ENCODE results near the gene HS6ST2.

HS6ST2 gene

GRCh38 chrX:132685276-132685675, 273.2 kb downstream of the HS6ST2 start:
- TF ChIP-seq ZNF701 (tag by site-specific recombination; IDR thresholded peaks at IDR 0.05) (no peak), ZNF121 (tag by site-specific recombination; IDR thresholded peaks at IDR 0.05) (no peak), ZNF280C (tag by site-specific recombination; IDR thresholded peaks at IDR 0.05) (no peak), ZNF341 (tag by site-specific recombination; IDR thresholded peaks at IDR 0.05; ENCODE audit: low read depth) (no peak), ZFP3 (tag by site-specific recombination; IDR thresholded peaks at IDR 0.05; ENCODE audit: low read depth) (no peak), TCF7L2 (IDR thresholded peaks at IDR 0.05; ENCODE audit: borderline replicate concordance, low read depth, low read length) (no peak), ZNF747 (tag by site-specific recombination; IDR thresholded peaks at IDR 0.05) (no peak), ZNF600 (tag by site-specific recombination; IDR thresholded peaks at IDR 0.05) (no peak), ZNF518A (tag by site-specific recombination; conservative IDR thresholded peaks at IDR 0.05; ENCODE audit: low read depth) (no peak), ZNF174 (tag by site-specific recombination; IDR thresholded peaks at IDR 0.05) (no peak), TSHZ1 (tag by site-specific recombination; IDR thresholded peaks at IDR 0.05; ENCODE audit: borderline replicate concordance) (no peak), ZNF660 (tag by site-specific recombination; IDR thresholded peaks at IDR 0.05) (no peak), HOXA7 (CRISPR knock-in tag; IDR thresholded peaks at IDR 0.05; ENCODE audit: borderline replicate concordance) (no peak), KLF1 (tag by site-specific recombination; IDR thresholded peaks at IDR 0.05) (no peak), SP7 (tag by site-specific recombination; IDR thresholded peaks at IDR 0.05) (no peak), ZNF621 (tag by site-specific recombination; IDR thresholded peaks at IDR 0.05) (no peak)
- TF ChIP-seq, protein P1, sequence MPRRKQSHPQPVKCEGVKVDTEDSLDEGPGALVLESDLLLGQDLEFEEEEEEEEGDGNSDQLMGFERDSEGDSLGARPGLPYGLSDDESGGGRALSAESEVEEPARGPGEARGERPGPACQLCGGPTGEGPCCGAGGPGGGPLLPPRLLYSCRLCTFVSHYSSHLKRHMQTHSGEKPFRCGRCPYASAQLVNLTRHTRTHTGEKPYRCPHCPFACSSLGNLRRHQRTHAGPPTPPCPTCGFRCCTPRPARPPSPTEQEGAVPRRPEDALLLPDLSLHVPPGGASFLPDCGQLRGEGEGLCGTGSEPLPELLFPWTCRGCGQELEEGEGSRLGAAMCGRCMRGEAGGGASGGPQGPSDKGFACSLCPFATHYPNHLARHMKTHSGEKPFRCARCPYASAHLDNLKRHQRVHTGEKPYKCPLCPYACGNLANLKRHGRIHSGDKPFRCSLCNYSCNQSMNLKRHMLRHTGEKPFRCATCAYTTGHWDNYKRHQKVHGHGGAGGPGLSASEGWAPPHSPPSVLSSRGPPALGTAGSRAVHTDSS (tag by site-specific recombination; IDR thresholded peaks at IDR 0.05) = no peak
- TF ChIP-seq, protein P2, sequence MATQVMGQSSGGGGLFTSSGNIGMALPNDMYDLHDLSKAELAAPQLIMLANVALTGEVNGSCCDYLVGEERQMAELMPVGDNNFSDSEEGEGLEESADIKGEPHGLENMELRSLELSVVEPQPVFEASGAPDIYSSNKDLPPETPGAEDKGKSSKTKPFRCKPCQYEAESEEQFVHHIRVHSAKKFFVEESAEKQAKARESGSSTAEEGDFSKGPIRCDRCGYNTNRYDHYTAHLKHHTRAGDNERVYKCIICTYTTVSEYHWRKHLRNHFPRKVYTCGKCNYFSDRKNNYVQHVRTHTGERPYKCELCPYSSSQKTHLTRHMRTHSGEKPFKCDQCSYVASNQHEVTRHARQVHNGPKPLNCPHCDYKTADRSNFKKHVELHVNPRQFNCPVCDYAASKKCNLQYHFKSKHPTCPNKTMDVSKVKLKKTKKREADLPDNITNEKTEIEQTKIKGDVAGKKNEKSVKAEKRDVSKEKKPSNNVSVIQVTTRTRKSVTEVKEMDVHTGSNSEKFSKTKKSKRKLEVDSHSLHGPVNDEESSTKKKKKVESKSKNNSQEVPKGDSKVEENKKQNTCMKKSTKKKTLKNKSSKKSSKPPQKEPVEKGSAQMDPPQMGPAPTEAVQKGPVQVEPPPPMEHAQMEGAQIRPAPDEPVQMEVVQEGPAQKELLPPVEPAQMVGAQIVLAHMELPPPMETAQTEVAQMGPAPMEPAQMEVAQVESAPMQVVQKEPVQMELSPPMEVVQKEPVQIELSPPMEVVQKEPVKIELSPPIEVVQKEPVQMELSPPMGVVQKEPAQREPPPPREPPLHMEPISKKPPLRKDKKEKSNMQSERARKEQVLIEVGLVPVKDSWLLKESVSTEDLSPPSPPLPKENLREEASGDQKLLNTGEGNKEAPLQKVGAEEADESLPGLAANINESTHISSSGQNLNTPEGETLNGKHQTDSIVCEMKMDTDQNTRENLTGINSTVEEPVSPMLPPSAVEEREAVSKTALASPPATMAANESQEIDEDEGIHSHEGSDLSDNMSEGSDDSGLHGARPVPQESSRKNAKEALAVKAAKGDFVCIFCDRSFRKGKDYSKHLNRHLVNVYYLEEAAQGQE (tag by site-specific recombination; IDR thresholded peaks at IDR 0.05) = no peak
- TF ChIP-seq, protein P3, sequence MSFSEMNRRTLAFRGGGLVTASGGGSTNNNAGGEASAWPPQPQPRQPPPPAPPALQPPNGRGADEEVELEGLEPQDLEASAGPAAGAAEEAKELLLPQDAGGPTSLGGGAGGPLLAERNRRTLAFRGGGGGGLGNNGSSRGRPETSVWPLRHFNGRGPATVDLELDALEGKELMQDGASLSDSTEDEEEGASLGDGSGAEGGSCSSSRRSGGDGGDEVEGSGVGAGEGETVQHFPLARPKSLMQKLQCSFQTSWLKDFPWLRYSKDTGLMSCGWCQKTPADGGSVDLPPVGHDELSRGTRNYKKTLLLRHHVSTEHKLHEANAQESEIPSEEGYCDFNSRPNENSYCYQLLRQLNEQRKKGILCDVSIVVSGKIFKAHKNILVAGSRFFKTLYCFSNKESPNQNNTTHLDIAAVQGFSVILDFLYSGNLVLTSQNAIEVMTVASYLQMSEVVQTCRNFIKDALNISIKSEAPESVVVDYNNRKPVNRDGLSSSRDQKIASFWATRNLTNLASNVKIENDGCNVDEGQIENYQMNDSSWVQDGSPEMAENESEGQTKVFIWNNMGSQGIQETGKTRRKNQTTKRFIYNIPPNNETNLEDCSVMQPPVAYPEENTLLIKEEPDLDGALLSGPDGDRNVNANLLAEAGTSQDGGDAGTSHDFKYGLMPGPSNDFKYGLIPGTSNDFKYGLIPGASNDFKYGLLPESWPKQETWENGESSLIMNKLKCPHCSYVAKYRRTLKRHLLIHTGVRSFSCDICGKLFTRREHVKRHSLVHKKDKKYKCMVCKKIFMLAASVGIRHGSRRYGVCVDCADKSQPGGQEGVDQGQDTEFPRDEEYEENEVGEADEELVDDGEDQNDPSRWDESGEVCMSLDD (tag by site-specific recombination; IDR thresholded peaks at IDR 0.05) = no peak
- CTCF ChIA-PET = interaction anchor here (0.5 to 1.2 kb wide), 3 partner anchors 88 to 321 kb away, joined by 3 to 4 read pairs (median 4); no protein-coding TSS in a partner anchor

More at GRCh38 chrX:132685276-132685675, 273.2 kb downstream of the HS6ST2 start:
- Histone ChIP-seq H3K36me3 (ENCODE audit: control insufficient read depth in 2 of 2, insufficient read depth in 1 of 2, low read length in 2 of 2) (no peaks in the 10 kb centered on the region), H3K9me3 (ENCODE audit: control insufficient read depth, insufficient read depth, low read depth, low read length) (no peaks in the 10 kb centered on the region), H3K4me1 (ENCODE audit: control insufficient read depth, insufficient read depth, low read length) (no peaks in the 10 kb centered on the region), H3K27ac (ENCODE audit: extremely low read depth, low read depth, low read length) (no peak overlapping the region), H3K4me3 (ENCODE audit: low read depth, low read length) (no peak overlapping the region)
- POLR2A ChIA-PET = no interaction called here
